Spleen (tissue), 7 donors: ENCODE data around the gene C3orf18.

Source experiments
- CTCF ChIP-seq, 11 experiments: fragments of 200-600 bp in 7 of 11; fragments of 450-650 bp in 4 of 11; sonication (generic) in 4 of 11; IDR thresholded peaks in 8 of 11; conservative IDR thresholded peaks in 3 of 11; 1 replicate in 7 of 11; 2 replicates in 4 of 11; pipeline versions ENCODE4 v1.4.0 to v1.8.0; 2016 to 2021; ENCODE audit warnings: antibody characterized with exemption in 11 of 11, inconsistent platforms in 4 of 11, mild to moderate bottlenecking in 1 of 11
- POLR2A ChIP-seq, 3 donors: fragments of 450-650 bp; IDR thresholded peaks; one replicate each; pipeline ENCODE4 v1.5.1; 2017; ENCODE audit warnings: antibody characterized with exemption in 3 of 3, mild to moderate bottlenecking in 1 of 3
- donor health status: DM: no; HTN: no; CAD: no; lungs with moderate emphysema.
- donor health status: DM: no; HTN: no; CAD: no.
- donor health status: DM: no; HTN: no; CAD: no.

GRCh38 chr3:50612234-50612882 lies 44.8 kb upstream of the C3orf18 start:
- no peak for TF ChIP-seq CTCF (IDR thresholded peaks at IDR 0.05 in 8 of 11, conservative IDR thresholded peaks at IDR 0.05 in 3 of 11)
- no peak for TF ChIP-seq POLR2A (IDR thresholded peaks at IDR 0.05)
